ENCODE measurements around the gene OR2T6.
"Not testable (repeated sequence)": the region's sequence is repeated elsewhere in the genome, so short reads cannot be mapped to it uniquely, and the experiment has no call there.

DNA sequence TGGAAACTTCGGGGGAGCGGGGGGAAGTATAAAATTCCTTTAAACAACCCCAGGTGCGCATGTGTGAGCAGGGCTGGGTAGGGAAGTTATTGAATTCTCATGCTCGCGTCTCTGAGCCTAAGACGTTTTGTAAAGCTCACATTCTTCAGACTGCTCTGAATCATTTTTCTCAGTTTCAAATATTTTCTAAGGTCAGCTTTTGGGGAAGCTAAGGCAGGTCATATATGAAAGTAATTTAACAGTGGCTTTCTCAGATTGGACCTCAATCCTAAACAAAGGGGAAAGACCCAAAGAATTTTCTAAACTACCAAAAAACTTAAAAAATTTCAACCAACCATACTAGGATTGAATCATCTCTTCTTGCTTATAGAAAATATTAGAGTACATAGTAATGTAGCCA is 59.4 kb downstream of the OR2T6 start:
- not testable (repeated sequence) for TF ChIP-seq POLR2AphosphoS2 (conservative IDR thresholded peaks at IDR 0.05; ENCODE audit: low read length); BHLHE40 (IDR thresholded peaks at IDR 0.05; ENCODE audit: low read depth, low read length); ESRRA (IDR thresholded peaks at IDR 0.05; ENCODE audit: borderline replicate concordance, low read length); JUNB (IDR thresholded peaks at IDR 0.05); HDAC2 (IDR thresholded peaks at IDR 0.05); TP53 (CRISPR knock-in tag; IDR thresholded peaks at IDR 0.05)
- TF ChIP-seq, protein P1, sequence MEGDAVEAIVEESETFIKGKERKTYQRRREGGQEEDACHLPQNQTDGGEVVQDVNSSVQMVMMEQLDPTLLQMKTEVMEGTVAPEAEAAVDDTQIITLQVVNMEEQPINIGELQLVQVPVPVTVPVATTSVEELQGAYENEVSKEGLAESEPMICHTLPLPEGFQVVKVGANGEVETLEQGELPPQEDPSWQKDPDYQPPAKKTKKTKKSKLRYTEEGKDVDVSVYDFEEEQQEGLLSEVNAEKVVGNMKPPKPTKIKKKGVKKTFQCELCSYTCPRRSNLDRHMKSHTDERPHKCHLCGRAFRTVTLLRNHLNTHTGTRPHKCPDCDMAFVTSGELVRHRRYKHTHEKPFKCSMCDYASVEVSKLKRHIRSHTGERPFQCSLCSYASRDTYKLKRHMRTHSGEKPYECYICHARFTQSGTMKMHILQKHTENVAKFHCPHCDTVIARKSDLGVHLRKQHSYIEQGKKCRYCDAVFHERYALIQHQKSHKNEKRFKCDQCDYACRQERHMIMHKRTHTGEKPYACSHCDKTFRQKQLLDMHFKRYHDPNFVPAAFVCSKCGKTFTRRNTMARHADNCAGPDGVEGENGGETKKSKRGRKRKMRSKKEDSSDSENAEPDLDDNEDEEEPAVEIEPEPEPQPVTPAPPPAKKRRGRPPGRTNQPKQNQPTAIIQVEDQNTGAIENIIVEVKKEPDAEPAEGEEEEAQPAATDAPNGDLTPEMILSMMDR (IDR thresholded peaks at IDR 0.05) = not testable (repeated sequence)
- TF ChIP-seq, protein P2, sequence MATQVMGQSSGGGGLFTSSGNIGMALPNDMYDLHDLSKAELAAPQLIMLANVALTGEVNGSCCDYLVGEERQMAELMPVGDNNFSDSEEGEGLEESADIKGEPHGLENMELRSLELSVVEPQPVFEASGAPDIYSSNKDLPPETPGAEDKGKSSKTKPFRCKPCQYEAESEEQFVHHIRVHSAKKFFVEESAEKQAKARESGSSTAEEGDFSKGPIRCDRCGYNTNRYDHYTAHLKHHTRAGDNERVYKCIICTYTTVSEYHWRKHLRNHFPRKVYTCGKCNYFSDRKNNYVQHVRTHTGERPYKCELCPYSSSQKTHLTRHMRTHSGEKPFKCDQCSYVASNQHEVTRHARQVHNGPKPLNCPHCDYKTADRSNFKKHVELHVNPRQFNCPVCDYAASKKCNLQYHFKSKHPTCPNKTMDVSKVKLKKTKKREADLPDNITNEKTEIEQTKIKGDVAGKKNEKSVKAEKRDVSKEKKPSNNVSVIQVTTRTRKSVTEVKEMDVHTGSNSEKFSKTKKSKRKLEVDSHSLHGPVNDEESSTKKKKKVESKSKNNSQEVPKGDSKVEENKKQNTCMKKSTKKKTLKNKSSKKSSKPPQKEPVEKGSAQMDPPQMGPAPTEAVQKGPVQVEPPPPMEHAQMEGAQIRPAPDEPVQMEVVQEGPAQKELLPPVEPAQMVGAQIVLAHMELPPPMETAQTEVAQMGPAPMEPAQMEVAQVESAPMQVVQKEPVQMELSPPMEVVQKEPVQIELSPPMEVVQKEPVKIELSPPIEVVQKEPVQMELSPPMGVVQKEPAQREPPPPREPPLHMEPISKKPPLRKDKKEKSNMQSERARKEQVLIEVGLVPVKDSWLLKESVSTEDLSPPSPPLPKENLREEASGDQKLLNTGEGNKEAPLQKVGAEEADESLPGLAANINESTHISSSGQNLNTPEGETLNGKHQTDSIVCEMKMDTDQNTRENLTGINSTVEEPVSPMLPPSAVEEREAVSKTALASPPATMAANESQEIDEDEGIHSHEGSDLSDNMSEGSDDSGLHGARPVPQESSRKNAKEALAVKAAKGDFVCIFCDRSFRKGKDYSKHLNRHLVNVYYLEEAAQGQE (IDR thresholded peaks at IDR 0.05) = not testable (repeated sequence)
- TF ChIP-seq, protein P3, sequence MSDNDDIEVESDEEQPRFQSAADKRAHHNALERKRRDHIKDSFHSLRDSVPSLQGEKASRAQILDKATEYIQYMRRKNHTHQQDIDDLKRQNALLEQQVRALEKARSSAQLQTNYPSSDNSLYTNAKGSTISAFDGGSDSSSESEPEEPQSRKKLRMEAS (IDR thresholded peaks at IDR 0.05) = not testable (repeated sequence)
